Activated T-cell treated with anti-CD3 and anti-CD28 coated beads for 48 hours (primary cell): ENCODE data around the gene CEP20.

Source experiments
- DNase-seq: peaks from one replicate; pipeline ENCODE4 v3.0.0-alpha.2; 2020; ENCODE audit warnings: low read depth

The CEP20 gene

DNA sequence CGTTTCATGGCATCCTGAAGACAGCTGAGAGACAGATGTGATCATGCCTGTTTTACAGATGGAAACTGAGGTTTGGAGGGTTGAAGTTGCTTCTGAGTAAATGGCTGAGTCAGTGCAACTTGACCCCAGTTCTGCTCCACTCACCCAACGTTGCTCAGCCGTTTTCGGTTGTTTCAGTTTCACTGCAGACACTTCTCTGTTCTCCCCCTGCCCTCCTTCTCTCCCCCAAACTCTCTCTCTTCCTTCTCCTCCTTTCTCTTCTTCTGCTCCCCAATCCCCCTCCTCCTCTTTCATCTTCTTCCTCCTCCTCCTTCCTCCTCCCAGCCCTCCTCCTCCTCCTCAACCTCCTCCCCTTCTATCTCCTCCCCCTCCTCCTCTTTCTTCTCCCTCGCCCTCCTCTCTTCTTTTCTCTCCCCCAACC lies 9.4 kb upstream of the CEP20 start:
- DNase-seq = peak; percentile 27

DNA sequence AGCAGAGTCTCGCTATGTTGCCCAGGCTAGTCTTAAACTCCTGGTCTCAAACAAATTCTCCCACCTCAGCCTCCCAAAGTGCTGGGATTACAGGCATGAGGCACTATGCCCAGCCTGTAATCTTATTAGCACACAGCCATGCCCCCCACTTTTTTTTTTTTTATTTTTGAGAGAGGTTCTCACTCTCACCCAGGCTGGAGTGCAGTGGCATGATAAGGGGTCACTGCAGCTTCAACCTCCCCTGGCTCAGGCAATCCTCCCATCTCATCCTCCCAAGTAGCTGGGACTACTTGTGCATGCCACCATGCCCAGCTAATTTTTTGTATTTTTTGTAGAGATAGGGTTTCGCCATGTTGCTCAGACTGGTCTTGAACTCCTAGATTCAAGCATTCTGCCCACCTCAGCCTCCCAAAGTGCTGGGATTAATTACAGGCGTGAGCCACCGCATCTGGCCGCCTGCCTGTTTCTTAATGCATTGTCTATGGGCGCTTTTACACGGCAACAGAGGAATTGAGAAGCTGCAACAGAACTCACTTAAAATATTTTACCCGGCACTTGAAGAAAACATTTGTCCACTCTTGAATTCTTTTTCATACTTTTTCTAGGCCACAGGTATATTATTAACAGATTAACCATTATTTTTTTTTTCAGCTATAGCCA lies 8.8 kb upstream of the CEP20 start:
- no peak for DNase-seq

DNA sequence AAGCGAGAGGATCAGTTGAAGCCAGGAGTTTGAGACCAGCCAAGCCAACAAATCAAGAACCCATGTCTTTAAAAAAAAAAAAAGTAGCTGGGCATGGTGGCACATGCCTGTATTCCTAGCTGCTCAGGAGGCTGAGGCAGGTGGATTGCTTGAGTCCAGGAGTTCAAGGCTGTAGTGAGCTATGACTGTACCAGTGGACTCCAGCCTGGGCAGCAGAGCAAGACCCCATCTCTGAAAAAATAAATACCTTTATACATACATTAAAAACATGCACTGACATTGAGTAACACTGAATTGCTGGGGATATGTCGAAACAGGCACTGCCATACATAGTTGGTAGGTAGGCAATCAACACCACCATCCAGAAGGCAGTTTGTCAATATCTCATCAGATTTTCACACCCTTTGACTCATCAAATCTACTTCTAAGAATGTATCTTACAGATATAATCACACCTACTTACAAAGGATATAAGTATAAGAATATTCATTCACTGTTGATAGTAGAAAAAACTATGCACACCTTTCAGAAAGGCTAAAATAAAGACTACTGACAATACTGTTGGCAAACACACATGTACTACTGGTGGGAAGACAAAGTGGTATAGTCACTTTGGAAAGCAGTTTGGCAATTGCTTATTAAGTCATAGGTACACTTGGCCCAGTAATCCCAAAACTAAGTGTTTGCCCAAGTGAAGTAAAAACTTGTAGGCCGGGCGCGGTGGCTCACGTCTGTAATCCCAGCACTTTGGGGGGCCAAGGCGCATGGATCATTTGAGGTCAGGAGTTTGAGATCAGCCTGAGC lies 6.4 kb upstream of the CEP20 start:
- no peak for DNase-seq

DNA sequence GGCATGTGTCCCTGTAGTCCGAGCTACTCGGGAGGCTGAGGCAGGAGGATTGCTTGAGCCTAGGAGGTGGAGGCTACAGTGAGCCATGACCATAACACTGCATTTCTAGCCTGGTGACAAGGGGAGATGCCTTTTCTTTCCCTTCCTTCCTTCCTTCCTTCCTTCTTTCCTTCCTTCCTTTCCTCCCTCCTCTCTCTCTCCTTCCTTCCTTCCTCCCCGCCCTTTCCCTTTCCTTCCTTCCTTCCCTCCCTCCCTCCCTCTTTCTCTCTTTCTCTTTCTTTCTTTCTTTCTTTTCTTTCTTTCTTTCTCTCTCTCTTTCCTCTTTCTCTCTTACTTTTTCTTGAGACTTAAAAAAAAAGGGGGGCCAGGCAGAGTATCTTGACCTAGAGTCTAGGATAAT lies 3.1 kb upstream of the CEP20 start:
- no peak for DNase-seq

DNA sequence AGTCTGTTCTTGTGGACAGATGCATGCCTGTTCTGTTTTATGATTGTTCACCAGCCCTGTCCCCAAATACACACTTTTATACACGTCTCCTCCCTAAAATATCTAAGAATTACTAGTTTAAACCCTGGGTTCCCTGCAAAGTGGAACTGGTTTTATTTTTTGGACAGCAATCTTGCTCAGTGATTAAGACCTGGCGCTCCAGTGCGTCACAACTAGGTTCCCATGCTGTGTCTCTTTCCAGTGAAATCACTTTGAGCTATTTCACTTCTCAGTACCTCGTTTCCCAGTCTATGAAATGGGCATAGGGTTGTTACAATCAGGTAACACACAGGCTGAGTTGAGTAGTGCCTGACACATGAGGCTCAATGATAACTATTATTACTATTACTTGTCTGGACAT lies 1.1 kb downstream of the CEP20 start:
- DNase-seq = no peak

DNA sequence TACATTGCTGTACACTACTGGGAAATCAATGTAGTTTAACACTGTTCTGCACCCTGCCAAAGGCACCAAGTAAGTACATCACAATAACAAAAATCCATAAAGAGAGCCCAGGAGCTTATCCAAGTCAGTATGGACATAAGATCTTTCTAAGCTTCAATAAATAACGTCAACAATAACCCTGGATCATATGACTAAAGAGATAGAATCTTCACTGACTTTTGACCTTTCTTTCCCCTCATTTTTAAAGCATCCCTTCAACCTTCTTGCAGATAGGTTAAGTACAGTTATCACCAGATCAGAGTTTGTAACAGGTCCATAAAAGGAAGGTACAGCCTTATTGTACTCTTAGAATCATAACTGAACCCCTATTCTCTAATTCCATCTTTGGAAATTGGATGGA lies 2.3 kb downstream of the CEP20 start:
- DNase-seq = no peak

DNA sequence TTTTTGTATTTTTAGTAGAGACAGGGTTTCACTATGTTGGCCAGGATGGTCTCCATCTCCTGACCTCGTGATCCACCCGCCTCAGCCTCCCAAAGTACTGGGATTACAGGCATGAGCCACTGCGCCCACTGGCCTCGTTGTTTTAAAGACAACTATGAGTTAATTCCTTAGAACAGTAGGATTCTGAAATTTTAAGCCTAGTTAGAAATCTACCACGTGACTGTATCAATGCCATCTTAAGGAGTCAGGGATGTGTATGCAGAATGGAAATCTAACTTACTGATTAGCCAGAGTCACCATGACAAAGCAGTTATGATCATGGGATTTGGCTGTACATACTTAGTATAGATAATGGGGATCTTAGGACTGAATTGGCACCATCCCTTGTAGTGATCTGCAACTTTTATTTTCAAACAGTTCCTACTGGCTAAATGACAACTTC lies 2.8 kb downstream of the CEP20 start:
- DNase-seq = no peak

DNA sequence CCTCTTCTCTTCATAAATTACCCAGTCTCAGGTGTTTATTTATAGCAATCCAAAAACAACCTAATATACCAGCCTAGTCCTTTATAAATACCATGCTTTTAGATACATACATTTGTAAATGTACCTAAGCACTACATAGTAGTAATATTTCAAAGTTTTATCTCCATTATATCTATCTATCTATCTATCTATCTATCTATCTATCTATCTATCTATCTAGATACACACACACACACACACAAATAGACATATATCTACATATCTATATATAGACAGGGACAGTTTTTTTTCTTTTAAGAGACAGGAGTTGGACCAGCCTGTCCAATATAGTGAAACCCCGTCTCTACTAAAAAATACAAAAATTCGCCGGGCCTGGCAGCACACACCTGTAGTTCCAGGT lies 5.8 kb downstream of the CEP20 start:
- DNase-seq = no peak

DNA sequence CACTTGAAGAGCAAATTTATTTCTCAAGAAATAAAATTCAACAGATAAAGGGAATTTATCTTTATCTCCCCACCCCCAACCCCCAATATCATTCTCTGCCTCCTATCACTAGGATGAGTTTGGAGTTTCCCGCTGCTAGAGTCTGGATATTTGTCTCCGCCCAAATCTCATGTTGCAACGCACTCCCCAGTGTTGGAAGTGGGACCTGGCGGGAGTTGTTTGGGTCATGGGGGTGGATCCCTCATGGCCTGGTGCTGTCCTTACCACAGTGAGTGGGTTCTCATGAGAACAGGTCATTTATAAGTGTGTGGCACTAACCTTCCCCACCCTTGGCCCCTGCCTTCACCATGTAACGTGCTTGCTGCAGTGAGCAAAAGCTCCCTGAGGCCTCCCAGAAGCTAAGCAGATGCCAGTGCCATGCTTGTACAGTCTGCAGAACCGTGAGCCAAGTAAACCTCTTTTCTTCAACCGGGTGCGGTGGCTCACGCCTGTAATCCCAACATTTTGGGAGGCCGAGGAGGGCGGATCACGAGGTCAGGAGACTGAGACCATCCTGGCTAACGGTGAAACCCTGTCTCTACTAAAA lies 6.5 kb downstream of the CEP20 start:
- no peak for DNase-seq

DNA sequence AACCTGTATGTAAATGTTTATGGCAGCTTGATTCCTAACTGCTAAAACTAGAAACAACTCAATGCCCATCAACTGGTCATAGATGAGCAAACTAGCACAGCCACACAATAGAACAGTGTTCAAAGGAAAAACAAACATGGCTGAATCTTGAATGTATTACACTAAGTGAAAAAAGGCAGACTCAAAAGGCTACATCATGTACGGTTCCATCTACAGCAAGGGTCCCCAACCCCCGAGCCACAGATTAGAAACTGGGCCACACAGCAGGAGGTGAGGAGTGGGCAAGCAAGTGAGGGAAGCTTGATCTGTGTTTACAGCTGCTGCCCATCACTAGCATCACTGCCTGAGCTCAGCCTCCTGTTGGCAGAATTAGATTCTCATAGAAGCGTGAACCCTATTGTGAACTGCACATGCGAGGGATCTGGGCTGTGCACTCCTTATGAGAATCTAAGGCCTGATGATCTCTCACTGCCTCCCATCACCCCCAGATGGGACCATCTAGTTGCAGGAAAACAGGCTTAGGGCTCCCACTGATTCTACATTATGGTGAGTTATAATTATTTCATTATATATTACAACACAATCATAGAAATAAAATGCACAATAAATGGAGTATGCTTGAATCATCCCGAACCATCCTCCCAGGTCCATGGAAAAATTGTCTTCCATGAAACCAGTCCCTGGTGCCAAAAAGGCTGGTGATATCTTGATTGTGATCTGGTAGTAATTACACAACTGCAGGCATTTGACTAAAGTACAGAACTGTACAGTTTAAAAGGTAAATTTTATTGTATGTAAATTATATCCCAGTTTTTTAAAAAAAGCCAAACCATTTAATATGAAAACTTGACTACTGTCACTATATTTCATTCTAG lies 7.7 kb downstream of the CEP20 start:
- no peak for DNase-seq

DNA sequence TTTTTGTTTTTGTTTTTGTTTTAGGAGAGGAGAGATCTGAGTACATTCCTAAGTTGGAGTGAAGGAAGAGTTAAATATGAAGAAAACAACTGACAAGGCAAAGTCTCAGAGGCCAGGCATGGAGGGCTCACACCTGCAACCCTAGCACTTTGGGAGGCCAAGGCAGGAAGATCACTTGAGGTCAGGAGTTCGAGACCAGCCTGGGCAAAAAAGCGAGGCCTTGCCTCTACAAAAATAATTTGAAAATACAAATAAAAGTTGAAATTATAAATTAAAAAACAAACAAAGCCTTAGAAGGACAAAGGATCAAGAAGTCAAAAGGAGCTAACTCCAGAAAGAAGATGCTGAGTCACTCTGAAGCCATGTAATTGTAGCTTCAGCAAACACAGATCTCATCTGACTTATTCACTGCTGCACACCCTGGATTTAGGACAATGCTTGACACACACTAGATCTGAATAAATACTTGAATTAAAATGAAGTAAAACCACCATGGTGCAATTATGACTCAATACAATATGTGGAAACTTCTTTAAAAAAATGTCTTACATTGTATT lies 9.1 kb downstream of the CEP20 start:
- no peak for DNase-seq

DNA sequence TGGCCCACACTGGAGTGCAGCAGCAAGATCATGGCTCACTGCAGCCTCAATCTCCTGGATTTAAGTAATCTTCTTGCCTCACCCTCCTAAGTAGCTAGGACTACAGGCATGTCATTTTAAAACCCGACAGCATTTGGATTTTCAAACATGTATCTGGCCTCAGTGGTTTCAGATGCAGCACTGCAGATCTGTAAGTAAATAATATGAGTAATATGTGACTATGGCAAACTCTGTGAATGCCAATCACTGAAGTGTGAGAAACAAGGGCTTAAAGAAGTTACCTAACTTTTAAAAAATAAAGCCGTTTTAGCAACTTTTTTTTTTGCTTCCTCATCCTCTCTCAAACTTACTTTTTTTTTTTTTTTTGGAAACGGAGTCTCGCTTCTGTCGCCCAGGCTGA lies 11.9 kb downstream of the CEP20 start:
- no peak for DNase-seq

DNA sequence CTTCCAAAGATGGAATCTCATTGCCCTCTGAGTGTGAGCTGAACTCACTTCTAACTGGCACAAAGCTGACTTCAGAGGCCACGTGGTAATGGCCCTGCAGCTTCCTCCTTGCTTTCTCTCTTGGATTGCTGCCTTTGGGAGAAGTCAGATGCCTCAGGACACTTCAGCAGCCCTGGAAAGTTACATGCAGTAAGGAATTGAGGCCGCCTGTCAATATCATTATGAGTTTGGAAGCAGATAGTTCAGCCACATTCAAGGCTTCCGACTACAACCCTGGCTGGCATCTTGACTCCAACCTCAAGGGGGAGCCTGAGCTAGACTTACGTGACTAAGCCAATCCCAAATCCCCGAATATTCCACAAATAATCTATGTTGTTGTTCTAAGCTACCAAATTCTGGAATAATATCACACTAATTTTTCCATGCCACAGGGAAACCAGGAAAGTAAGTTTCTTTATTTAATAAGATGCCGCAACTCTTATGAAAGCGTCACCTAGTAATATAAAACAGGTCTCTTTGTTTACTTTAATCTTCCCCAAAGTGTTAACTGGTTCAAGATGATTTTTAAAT lies 13.6 kb downstream of the CEP20 start:
- no peak for DNase-seq

DNA sequence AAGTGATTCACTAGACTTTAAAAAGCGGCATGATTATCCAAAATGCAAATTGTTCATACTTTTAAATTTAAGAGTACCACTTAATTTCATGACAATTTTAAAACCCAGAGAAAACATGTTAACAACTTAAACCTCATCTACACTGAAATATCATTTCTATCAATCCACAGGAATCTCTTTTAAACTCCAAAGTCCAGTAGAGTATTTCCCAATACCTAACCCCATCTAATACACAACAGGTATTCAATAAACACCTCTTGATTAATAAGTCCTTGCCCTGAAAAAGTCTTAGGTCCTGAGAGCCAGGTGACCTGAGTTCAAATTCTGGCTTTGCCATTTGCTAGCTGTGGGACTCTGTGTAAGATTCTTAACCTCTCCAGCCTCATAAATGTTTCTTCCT lies 14.7 kb downstream of the CEP20 start:
- no peak for DNase-seq

DNA sequence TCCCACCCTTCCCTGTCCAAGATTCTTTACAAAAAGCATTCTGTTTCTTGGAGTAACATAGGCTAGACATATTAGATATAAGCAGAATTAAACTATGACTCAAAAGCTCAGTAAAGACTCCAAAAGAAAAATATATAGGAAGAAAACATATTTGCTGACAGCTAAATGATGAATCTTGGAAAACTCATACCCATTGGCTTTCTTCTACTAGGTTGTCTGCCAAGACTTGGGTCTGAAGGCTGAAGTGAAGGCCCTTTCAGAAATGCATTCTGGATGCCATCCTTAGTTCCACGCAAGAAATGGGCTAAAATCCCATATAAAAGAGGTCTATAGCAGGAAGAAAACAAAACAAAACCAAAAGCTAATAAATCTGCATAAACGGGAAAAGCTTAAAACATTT lies 15.1 kb downstream of the CEP20 start:
- DNase-seq = no peak

DNA sequence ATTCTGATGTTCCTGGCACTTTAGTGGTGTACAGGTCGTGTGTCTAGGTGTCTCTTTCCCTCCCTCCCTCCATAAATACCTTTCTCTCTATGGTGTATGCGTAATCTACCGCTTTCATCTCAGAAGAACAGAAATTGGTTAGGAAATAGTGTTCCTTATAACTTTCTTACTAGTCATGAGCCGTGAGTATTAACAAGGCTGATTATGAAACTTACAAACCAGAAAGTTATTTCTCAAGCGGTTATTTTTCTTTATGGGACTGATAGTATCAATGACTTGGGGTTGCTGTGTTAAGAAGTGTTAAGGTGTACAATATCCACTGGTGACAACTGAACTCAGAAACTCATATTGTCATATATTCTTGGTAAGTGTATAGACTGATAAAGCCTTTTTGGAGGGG lies 18.4 kb downstream of the CEP20 start:
- no peak for DNase-seq

DNA sequence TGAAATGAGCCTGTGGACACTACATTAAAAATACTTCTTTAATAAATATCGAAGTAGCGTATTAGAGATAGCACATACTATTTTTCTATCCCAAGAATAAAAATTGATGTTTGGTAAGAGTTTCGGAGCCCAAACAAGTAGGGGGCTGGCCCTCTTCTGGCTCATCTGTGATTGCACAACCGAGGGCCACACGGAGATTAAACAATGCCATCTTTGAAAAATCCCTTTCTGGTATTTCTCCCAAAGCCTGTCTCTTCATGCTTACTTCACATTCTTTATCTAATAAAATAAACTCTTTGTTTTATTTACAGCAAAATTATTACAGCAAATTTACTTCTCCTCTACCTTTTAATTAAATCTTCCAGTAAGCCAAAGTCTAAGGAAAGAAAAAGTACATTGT lies 22.0 kb downstream of the CEP20 start:
- no peak for DNase-seq

DNA sequence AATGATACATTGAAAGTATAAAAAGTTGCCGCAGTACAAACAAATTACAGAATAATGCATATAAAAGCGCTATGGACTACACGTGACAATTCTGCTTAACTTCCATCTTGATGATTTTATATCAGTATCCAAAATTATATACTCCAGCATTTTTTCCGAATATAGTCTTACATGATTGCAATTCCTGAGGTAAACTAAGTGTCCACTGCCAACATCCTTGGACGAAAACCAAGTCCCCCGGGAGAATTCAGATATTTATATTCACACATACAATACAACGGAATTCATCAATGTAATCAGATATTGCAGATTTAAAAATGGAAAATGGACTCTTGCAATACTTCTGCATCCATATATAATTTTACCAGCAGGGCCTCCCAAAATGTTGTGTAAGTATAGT lies 22.7 kb downstream of the CEP20 start:
- no peak for DNase-seq

DNA sequence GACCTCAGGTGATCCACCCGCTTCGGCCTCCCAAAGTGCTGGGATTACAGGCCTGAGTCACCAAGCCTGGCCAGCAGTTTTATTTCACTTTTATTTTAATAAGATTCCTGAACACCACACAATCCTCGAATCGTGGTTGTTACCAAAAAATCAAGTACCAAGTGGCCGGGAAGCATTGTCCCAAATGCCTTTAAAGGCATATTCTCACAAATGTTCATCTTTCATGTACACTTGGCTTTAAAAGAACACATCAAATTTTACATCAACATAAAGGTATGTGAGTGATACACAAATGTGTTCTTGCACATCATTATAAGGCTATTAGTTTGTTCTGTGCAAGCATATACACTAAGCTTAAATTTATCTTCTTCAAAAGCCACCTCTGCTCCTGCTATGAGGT lies 23.5 kb downstream of the CEP20 start:
- DNase-seq = no peak

DNA sequence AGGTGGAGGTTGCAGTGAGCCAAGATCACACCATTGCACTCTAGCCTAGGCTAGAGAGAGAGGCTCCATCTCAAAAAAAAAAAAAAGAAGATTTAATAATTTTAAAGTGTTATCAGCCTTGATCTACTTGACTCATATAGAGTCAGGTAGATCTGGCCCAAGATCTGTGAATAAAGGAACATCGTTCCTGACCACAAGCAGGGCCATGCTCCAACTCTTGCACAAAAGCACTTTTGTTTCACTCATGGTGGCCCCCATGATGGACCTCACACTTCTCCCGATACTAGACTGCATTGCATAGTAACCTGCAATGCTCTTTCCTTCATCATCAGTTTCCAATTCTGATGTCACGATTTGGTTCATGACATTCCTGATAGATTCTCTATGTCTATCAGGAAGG lies 26.4 kb downstream of the CEP20 start:
- DNase-seq = no peak

DNA sequence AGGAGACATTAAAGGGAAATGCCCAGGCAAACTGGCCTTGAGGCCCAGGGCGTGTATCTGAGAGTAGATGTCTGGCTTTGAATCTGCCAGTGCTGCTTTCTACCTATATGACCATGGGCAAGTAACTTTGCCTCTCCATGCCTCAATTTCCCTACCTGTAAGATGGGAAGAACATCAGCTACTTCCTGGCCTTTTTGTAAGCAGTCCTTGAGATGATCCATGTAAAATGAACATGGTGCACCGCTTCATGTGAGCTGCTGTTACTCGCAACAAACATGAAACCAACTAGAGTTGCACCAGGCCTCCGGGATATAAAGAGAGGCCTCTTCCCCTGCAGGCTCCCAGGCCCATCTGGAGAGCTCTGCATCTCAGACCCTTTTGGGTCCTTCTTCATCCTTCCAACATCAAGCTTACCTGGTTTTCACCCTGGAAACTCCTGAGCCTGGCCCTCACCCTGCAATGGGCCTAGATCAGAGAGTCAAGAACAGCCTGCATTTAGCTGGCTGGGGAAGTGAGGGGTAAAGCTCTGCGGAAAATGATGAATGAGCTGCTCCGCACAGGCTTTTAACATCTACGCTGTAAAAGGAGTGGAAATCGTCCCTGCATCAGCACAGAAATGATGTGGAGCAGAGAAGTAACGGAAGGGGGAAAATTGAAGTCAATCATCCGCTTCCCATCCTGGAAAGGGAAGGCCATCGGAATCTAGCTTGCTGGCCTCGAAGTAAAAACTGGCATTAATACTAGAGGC lies 29.3 kb downstream of the CEP20 start:
- DNase-seq = no peak
